Esophagus muscularis mucosa (tissue), 4 donors: Measurements from ENCODE around the gene VWA7.

Experiments used
- CTCF ChIP-seq, 3 experiments: fragments of 200-600 bp in 2 of 3; fragments of 450-650 bp in 1 of 3; sonication (generic) in 2 of 3; IDR thresholded peaks; one replicate each; pipeline ENCODE4 v1.5.1; 2017 to 2019; ENCODE audit warnings: antibody characterized with exemption in 3 of 3, mild to moderate bottlenecking in 2 of 3, moderate library complexity in 1 of 3
- EP300 ChIP-seq: sonication (generic); formaldehyde crosslinking; IDR thresholded peaks from one replicate; pipeline ENCODE4 v1.6.1; 2017; ENCODE audit warnings: antibody characterized with exemption
- POLR2A ChIP-seq: fragments of 450-650 bp; IDR thresholded peaks from one replicate; pipeline ENCODE4 v1.6.1; 2017; ENCODE audit warnings: antibody characterized with exemption, moderate library complexity, mild to moderate bottlenecking, low read depth
- POLR2AphosphoS5 ChIP-seq, 2 donors: sonication (generic); formaldehyde crosslinking; IDR thresholded peaks; one replicate each; pipeline ENCODE4 v1.6.1; 2017; ENCODE audit warnings: antibody characterized with exemption in 2 of 2

GRCh38 chr6:31719001-31719400 is 58.1 kb downstream of the VWA7 start:
- TF ChIP-seq CTCF (IDR thresholded peaks at IDR 0.05) (no peak), POLR2AphosphoS5 (IDR thresholded peaks at IDR 0.05) (no peak), POLR2A (no peak), EP300 (no peak)
